B cell (primary cell): Measurements from ENCODE around the gene GLB1L3.

Experiments used
- EZH2 ChIP-seq: IDR thresholded peaks from 2 replicates; pipeline ENCODE4 v1.6.1; 2012; ENCODE audit warnings: borderline replicate concordance, low read depth, mild to moderate bottlenecking, moderate library complexity, low read length; ENCODE audit not compliant: insufficient read depth, poor library complexity, severe bottlenecking
- TF ChIP-seq, protein P1 (sequence below): fragments of 200-600 bp; IDR thresholded peaks from one replicate; pipeline ENCODE4 v1.8.0; 2022; ENCODE audit warnings: antibody characterized with exemption, mild to moderate bottlenecking

DNA sequence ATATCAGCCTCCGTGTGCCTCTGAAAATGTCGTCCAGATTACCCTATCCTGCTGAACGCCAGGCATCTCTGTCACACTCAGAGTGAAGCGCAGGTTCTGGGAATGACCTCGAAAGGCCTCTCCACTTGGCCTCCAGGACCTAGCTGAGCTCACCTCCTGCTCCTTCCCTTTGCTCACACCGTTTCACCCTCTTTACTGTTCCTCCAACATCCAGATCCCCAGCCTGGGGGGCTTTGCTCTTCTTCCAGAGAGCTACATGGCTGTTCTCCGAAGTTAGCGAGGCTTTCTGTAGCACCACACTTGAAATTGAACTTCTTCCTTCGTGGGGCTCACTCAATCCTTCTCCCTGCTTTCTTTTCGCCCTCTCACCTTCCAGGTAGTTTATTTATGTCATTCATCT, 83.5 kb downstream of the GLB1L3 start:
- TF ChIP-seq, protein P1, sequence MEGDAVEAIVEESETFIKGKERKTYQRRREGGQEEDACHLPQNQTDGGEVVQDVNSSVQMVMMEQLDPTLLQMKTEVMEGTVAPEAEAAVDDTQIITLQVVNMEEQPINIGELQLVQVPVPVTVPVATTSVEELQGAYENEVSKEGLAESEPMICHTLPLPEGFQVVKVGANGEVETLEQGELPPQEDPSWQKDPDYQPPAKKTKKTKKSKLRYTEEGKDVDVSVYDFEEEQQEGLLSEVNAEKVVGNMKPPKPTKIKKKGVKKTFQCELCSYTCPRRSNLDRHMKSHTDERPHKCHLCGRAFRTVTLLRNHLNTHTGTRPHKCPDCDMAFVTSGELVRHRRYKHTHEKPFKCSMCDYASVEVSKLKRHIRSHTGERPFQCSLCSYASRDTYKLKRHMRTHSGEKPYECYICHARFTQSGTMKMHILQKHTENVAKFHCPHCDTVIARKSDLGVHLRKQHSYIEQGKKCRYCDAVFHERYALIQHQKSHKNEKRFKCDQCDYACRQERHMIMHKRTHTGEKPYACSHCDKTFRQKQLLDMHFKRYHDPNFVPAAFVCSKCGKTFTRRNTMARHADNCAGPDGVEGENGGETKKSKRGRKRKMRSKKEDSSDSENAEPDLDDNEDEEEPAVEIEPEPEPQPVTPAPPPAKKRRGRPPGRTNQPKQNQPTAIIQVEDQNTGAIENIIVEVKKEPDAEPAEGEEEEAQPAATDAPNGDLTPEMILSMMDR = no peak
- TF ChIP-seq EZH2 = no peak
